ENCODE data around the gene NOS3. TPM values are rescaled to one million over a fixed set of nuclear protein-coding genes. Genes with fewer than 3 reads are reported as not detected.

The NOS3 gene
- total and polyA plus RNA-seq, 9 of the 15 experiments (the other 6 are each of a cell fraction or from before 2014, with no cell fraction given): 1.1 to 121 (median 23.6) TPM

DNA sequence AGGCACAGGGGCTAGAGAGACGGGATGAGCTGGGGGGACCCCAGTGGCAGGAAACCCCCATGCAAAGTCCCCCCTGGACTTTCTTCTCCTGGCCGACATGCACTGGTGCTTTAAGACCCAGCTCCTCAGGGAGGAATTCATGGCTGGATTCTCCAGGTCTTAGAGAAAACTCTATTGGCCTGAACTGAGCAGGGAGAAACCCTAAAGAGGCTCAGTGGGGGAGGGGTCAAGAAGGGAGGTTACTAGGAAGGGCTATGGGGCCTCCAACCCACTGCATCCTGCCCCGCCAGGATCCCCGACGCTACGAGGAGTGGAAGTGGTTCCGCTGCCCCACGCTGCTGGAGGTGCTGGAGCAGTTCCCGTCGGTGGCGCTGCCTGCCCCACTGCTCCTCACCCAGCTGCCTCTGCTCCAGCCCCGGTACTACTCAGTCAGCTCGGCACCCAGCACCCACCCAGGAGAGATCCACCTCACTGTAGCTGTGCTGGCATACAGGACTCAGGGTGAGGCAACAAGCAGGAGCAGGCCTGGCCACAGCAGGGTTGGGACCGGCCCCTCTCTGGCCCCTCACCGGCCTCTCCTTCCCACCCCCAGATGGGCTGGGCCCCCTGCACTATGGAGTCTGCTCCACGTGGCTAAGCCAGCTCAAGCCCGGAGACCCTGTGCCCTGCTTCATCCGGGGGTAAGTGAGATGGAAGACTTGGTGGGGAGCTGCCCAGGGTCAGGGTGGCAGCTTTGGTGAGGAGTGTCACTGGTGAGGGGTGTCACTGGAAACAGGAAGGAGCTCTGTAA, 19.7 kb downstream of the NOS3 start (continued):
- peak; percentile 62; the same call in 1 of the 2 replicates for TF ChIP-seq NR2C2 (CRISPR knock-in tag; IDR thresholded peaks at IDR 0.05)
- TF ChIP-seq NR2C2 (tag; IDR thresholded peaks at IDR 0.05): no peak
- no peak for TF ChIP-seq MCM3 (IDR thresholded peaks at IDR 0.05)
- no peak for TF ChIP-seq RBM14 (IDR thresholded peaks at IDR 0.05; ENCODE audit: borderline replicate concordance, insufficient read depth, low read depth, low read length)
- no peak for TF ChIP-seq KLF13 (tag; IDR thresholded peaks at IDR 0.05; ENCODE audit: borderline replicate concordance, low read depth)
- 0 out of 2 replicates have a peak, but pooled peaks have one; percentile 66 for TF ChIP-seq PHF21A (IDR thresholded peaks at IDR 0.05; ENCODE audit: borderline replicate concordance, low read depth)
- TF ChIP-seq MAFK (IDR thresholded peaks at IDR 0.05; ENCODE audit: low read length): no peak
- TF ChIP-seq, protein P1, sequence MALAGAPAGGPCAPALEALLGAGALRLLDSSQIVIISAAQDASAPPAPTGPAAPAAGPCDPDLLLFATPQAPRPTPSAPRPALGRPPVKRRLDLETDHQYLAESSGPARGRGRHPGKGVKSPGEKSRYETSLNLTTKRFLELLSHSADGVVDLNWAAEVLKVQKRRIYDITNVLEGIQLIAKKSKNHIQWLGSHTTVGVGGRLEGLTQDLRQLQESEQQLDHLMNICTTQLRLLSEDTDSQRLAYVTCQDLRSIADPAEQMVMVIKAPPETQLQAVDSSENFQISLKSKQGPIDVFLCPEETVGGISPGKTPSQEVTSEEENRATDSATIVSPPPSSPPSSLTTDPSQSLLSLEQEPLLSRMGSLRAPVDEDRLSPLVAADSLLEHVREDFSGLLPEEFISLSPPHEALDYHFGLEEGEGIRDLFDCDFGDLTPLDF (CRISPR knock-in tag; IDR thresholded peaks at IDR 0.05): no peak
- peak; percentile 50 for TF ChIP-seq GATAD2A (IDR thresholded peaks at IDR 0.05)
- TF ChIP-seq STAT5A (IDR thresholded peaks at IDR 0.05; ENCODE audit: borderline replicate concordance, low read length): no peak
- TF ChIP-seq CBX5 (IDR thresholded peaks at IDR 0.05; ENCODE audit: borderline replicate concordance, low read depth): no peak; the same call in 1 of the 2 replicates
- TF ChIP-seq HMGN3 (IDR thresholded peaks at IDR 0.05; ENCODE audit: borderline replicate concordance, extremely low read depth, insufficient read length, low read depth, low read length): no peak
- TF ChIP-seq, protein P2, sequence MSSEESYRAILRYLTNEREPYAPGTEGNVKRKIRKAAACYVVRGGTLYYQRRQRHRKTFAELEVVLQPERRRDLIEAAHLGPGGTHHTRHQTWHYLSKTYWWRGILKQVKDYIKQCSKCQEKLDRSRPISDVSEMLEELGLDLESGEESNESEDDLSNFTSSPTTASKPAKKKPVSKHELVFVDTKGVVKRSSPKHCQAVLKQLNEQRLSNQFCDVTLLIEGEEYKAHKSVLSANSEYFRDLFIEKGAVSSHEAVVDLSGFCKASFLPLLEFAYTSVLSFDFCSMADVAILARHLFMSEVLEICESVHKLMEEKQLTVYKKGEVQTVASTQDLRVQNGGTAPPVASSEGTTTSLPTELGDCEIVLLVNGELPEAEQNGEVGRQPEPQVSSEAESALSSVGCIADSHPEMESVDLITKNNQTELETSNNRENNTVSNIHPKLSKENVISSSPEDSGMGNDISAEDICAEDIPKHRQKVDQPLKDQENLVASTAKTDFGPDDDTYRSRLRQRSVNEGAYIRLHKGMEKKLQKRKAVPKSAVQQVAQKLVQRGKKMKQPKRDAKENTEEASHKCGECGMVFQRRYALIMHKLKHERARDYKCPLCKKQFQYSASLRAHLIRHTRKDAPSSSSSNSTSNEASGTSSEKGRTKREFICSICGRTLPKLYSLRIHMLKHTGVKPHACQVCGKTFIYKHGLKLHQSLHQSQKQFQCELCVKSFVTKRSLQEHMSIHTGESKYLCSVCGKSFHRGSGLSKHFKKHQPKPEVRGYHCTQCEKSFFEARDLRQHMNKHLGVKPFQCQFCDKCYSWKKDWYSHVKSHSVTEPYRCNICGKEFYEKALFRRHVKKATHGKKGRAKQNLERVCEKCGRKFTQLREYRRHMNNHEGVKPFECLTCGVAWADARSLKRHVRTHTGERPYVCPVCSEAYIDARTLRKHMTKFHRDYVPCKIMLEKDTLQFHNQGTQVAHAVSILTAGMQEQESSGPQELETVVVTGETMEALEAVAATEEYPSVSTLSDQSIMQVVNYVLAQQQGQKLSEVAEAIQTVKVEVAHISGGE (CRISPR knock-in tag; IDR thresholded peaks at IDR 0.05): no peak
- peak; percentile 31 for TF ChIP-seq ARID1B (IDR thresholded peaks at IDR 0.05)
- peak; percentile 37 for TF ChIP-seq EGR1 (conservative IDR thresholded peaks at IDR 0.05)
- TF ChIP-seq, protein P3, sequence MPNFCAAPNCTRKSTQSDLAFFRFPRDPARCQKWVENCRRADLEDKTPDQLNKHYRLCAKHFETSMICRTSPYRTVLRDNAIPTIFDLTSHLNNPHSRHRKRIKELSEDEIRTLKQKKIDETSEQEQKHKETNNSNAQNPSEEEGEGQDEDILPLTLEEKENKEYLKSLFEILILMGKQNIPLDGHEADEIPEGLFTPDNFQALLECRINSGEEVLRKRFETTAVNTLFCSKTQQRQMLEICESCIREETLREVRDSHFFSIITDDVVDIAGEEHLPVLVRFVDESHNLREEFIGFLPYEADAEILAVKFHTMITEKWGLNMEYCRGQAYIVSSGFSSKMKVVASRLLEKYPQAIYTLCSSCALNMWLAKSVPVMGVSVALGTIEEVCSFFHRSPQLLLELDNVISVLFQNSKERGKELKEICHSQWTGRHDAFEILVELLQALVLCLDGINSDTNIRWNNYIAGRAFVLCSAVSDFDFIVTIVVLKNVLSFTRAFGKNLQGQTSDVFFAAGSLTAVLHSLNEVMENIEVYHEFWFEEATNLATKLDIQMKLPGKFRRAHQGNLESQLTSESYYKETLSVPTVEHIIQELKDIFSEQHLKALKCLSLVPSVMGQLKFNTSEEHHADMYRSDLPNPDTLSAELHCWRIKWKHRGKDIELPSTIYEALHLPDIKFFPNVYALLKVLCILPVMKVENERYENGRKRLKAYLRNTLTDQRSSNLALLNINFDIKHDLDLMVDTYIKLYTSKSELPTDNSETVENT (CRISPR knock-in tag; IDR thresholded peaks at IDR 0.05): peak; percentile 68; the same call in 1 of the 2 replicates
- no peak for TF ChIP-seq NELFE (IDR thresholded peaks at IDR 0.05; ENCODE audit: insufficient read depth, insufficient read length)
- no peak for TF ChIP-seq RAD21 (CRISPR knock-in tag; conservative IDR thresholded peaks at IDR 0.05 in 1 of 2, IDR thresholded peaks at IDR 0.05 in 1 of 2)
- no peak for TF ChIP-seq GATAD2B (IDR thresholded peaks at IDR 0.05; ENCODE audit: borderline replicate concordance)
- TF ChIP-seq ZNF766 (CRISPR knock-in tag; conservative IDR thresholded peaks at IDR 0.05): peak; percentile 94

Data from K562 (cell line).